Measurements from ENCODE around the gene TSR3. TPM values are rescaled to one million over a fixed set of nuclear protein-coding genes. Genes with fewer than 3 reads are reported as not detected.

TSR3 gene
- total RNA-seq, 1 experiment from 2014 or later = 58.8 TPM

- no peaks in the 10 kb centered on the region for H3K4me1 ChIP-seq (ENCODE audit: insufficient read depth, low read length)
- H3K23ac ChIP-seq (ENCODE audit: insufficient read length, low read depth, low read length) = no peak overlapping the region
- no peaks in the 10 kb centered on the region for H3K27me3 ChIP-seq (ENCODE audit: insufficient read depth, low read length)
- no peak overlapping the region for H3K27ac Mint-ChIP-seq
- H3K56ac ChIP-seq (ENCODE audit: insufficient read length, low read depth, low read length) = no peak overlapping the region
- H4K91ac ChIP-seq (ENCODE audit: insufficient read length, low read depth, low read length) = no peak overlapping the region
- no peak overlapping the region for H3K4me3 Mint-ChIP-seq
- no peak overlapping the region for H3K18ac ChIP-seq (ENCODE audit: insufficient read length, low read depth, low read length)
- no peaks in the 10 kb centered on the region for H3K27me3 Mint-ChIP-seq (ENCODE audit: low read depth)
- no peak overlapping the region for H4K8ac ChIP-seq (replicated peaks; ENCODE audit: insufficient read length, low read depth, low read length)
- TF ChIP-seq, protein P1, sequence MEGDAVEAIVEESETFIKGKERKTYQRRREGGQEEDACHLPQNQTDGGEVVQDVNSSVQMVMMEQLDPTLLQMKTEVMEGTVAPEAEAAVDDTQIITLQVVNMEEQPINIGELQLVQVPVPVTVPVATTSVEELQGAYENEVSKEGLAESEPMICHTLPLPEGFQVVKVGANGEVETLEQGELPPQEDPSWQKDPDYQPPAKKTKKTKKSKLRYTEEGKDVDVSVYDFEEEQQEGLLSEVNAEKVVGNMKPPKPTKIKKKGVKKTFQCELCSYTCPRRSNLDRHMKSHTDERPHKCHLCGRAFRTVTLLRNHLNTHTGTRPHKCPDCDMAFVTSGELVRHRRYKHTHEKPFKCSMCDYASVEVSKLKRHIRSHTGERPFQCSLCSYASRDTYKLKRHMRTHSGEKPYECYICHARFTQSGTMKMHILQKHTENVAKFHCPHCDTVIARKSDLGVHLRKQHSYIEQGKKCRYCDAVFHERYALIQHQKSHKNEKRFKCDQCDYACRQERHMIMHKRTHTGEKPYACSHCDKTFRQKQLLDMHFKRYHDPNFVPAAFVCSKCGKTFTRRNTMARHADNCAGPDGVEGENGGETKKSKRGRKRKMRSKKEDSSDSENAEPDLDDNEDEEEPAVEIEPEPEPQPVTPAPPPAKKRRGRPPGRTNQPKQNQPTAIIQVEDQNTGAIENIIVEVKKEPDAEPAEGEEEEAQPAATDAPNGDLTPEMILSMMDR (conservative IDR thresholded peaks at IDR 0.05) = no peak
- no peaks in the 10 kb centered on the region; a peak in 1 of 5 replicates for H3K9me3 Mint-ChIP-seq
- DNase-seq = no peak
- no peak overlapping the region for H3K4ac ChIP-seq (ENCODE audit: low read depth, low read length)
- peaks cover 3% of the 10 kb centered on the region; the same call in 1 of the 2 replicates for H3K79me2 ChIP-seq (ENCODE audit: insufficient read depth, low read length)
- H3K4me1 Mint-ChIP-seq = peaks cover 18 to 19% of the 10 kb centered on the region in 2 experiments
- H2BK5ac ChIP-seq (ENCODE audit: insufficient read length, low read length) = no peak overlapping the region
- H2BK15ac ChIP-seq (ENCODE audit: low read depth, low read length) = no peak overlapping the region
- no peak overlapping the region for H3K27ac ChIP-seq (ENCODE audit: insufficient read length, low read depth, low read length)
- H4K5ac ChIP-seq (ENCODE audit: insufficient read length, low read depth, low read length) = no peak overlapping the region
- H2AFZ ChIP-seq (ENCODE audit: low read length) = no peak overlapping the region
- H3K79me1 ChIP-seq (ENCODE audit: insufficient read depth, low read depth, low read length, poor library complexity, severe bottlenecking) = peaks cover 5% of the 10 kb centered on the region
- no peak overlapping the region for H3K14ac ChIP-seq (ENCODE audit: insufficient read depth, low read length)
- peaks cover 17% of the 10 kb centered on the region for H3K23me2 ChIP-seq (ENCODE audit: insufficient read length, low read depth, low read length, poor library complexity, severe bottlenecking)
- H2BK12ac ChIP-seq (ENCODE audit: insufficient read length, low read depth, low read length) = no peak overlapping the region
- no peaks in the 10 kb centered on the region for H3K9me3 ChIP-seq (ENCODE audit: control insufficient read depth, low read depth, low read length)
- no peak overlapping the region for H2AK5ac ChIP-seq (ENCODE audit: insufficient read length, low read length)
- no CpG with 5 or more reads among the region's 9 CpGs for WGBS (ENCODE audit: extremely low coverage, insufficient read length, low lambda C conversion rate)
- H3K4me2 ChIP-seq (ENCODE audit: insufficient read depth, insufficient read length, low read length) = no peak overlapping the region
- H4K20me1 ChIP-seq (ENCODE audit: control insufficient read depth, insufficient read depth, insufficient read length) = no peaks in the 10 kb centered on the region
- H3T11ph ChIP-seq (ENCODE audit: low read length) = no peak overlapping the region
- no peak overlapping the region for H3K9ac ChIP-seq (ENCODE audit: extremely low read depth, insufficient read length, low read length)
- H2BK120ac ChIP-seq (ENCODE audit: low read depth, low read length, poor library complexity, severe bottlenecking) = no peak overlapping the region
- no peak overlapping the region for H2BK20ac ChIP-seq (ENCODE audit: low read depth, low read length, poor library complexity, severe bottlenecking)
- H3K36me3 Mint-ChIP-seq (ENCODE audit: insufficient read depth in 1 of 3, low read depth in 3 of 3) = peaks cover 4 to 13% (median 8%) of the 10 kb centered on the region in 3 experiments
These were observed 30.1 kb upstream of the TSR3 start for GRCh38 chr16:1381612-1382406.
